GM21717 (cell line): ENCODE results near the gene GPR55.
"Not testable (repeated sequence)": the region's sequence is repeated elsewhere in the genome, so short reads cannot be mapped to it uniquely, and the experiment has no call there.

ENCODE experiments used
- ATAC-seq: cut with Tn5 transposase; IDR thresholded peaks from one replicate; pipeline ENCODE4 v1.9.1; 2021; ENCODE audit warnings: mild to moderate bottlenecking, moderate library complexity; ENCODE audit not compliant: unreplicated experiment

The GPR55 gene

GRCh38 chr2:230924470-230925341 lies at the start of gene GPR55:
Gene GPR55, minus strand, starts transcription at chr2:230925242. Its CDS starts 14,280 bp downstream, at chr2:230910962.
- ATAC-seq, result peak; percentile 33

GRCh38 chr2:230974096-230974913 lies 49.3 kb upstream of the GPR55 start:
- peak; percentile 81 for ATAC-seq

- ATAC-seq, result no peak
Measured at GRCh38 chr2:230972046-230972445, 47.0 kb upstream of the GPR55 start.

GRCh38 chr2:230969659-230970015 lies 44.6 kb upstream of the GPR55 start:
- no peak for ATAC-seq

GRCh38 chr2:230968921-230969658 lies 44.0 kb upstream of the GPR55 start:
- ATAC-seq, result no peak

GRCh38 chr2:230968314-230968713 lies 43.3 kb upstream of the GPR55 start:
- not testable (repeated sequence) for ATAC-seq

GRCh38 chr2:230967113-230967512 lies 42.1 kb upstream of the GPR55 start:
- no peak for ATAC-seq

GRCh38 chr2:230964136-230964730 lies 39.2 kb upstream of the GPR55 start:
- no peak for ATAC-seq

GRCh38 chr2:230961091-230961491 lies 36.0 kb upstream of the GPR55 start:
- no peak for ATAC-seq

- ATAC-seq, result no peak
Measured at GRCh38 chr2:230960026-230960425, 35.0 kb upstream of the GPR55 start.

- no peak for ATAC-seq
Measured at GRCh38 chr2:230958820-230959756, 34.0 kb upstream of the GPR55 start.

GRCh38 chr2:230957756-230958391 lies 32.8 kb upstream of the GPR55 start:
- no peak for ATAC-seq

GRCh38 chr2:230956827-230957755 lies 32.0 kb upstream of the GPR55 start:
- peak; percentile 55 for ATAC-seq

- no peak for ATAC-seq
Measured at GRCh38 chr2:230955163-230955737, 30.2 kb upstream of the GPR55 start.

- ATAC-seq, result no peak
Measured at GRCh38 chr2:230954746-230955145, 29.7 kb upstream of the GPR55 start.

- peak; percentile 31 for ATAC-seq
Measured at GRCh38 chr2:230953845-230954244, 28.8 kb upstream of the GPR55 start.

GRCh38 chr2:230952226-230952956 lies 27.3 kb upstream of the GPR55 start:
- no peak for ATAC-seq
